Testis (tissue), 3 donors: ENCODE measurements around the gene ALX3. TPM values are rescaled to one million over a fixed set of nuclear protein-coding genes. Genes with fewer than 3 reads are reported as not detected.
A peak's percentile ranks its signal among the peaks of the same experiment; 100 is the strongest.

Experiments
- DNase-seq: peaks from one replicate; pipeline ENCODE4 v3.0.0-alpha.2; 2019
- H3K27ac ChIP-seq, 2 donors: fragments of 200-600 bp; sonication (generic); one replicate each; pipeline ENCODE4 v1.5.1; 2019
- H3K27me3 ChIP-seq: fragments of 200-600 bp; sonication (generic); one replicate; pipeline ENCODE4 v1.5.1; 2019
- H3K36me3 ChIP-seq: fragments of 200-600 bp; sonication (generic); one replicate; pipeline ENCODE4 v1.5.1; 2017; ENCODE audit warnings: low read depth; ENCODE audit errors: missing control alignments
- H3K4me1 ChIP-seq: fragments of 200-600 bp; sonication (generic); one replicate; pipeline ENCODE4 v1.5.1; 2019
- H3K4me3 ChIP-seq, 2 donors: fragments of 200-600 bp; sonication (generic); one replicate each; pipeline ENCODE4 v1.5.1; 2017 to 2019
- H3K9me3 ChIP-seq: fragments of 200-600 bp; sonication (generic); one replicate; pipeline ENCODE4 v1.5.1; 2017
- POLR2A ChIP-seq: fragments of 450-650 bp; IDR thresholded peaks from one replicate; pipeline ENCODE4 v1.6.1; 2017; ENCODE audit warnings: antibody characterized with exemption, mild to moderate bottlenecking, moderate library complexity
- WGBS, 2 donors: methylation state at CpG; one replicate each; pipeline ENCODE4 v1.1.5; 2018; 5-methylcytosine and 5-hydroxymethylcytosine counted together
- intact Hi-C: fragments of 100-400 bp; cut with DNase I; formaldehyde crosslinking; loops from one replicate; pipeline ENCODE4 v1.15.1; 2023; ENCODE audit warnings: low total_unique reads
- polyA plus RNA-seq: library from polyadenylated mRNA; stranded (reverse); fragments of 350-450 nt; fragmentation: Illumina TruSeq; extraction: RNeasy Lipid Tissue Mini Kit (QIAGEN cat#74804); gene quantifications from one replicate; pipeline ENCODE4 v1.2.3, GENCODE V29; 2014; ENCODE audit warnings: low read depth, low replicate concordance; ENCODE audit not compliant: insufficient read depth
- total RNA-seq, 2 donors: library from RNA; depleted of rRNA; stranded (reverse); fragments of >200 nt; gene quantifications; one replicate each; pipeline ENCODE4 v1.2.3, GENCODE V29; 2016
- TF ChIP-seq, protein P1 (sequence below), 3 experiments: fragments of 450-650 bp in 2 of 3; fragments of 200-600 bp in 1 of 3; sonication (generic) in 1 of 3; IDR thresholded peaks; one replicate each; pipeline ENCODE4 v1.5.1; 2016 to 2019; ENCODE audit warnings: antibody characterized with exemption in 3 of 3, mild to moderate bottlenecking in 2 of 3, moderate library complexity in 1 of 3

Gene ALX3
- total and polyA plus RNA-seq, 3 donors from 2014 or later: 0.31 to 0.79 (median 0.49) TPM

GRCh38 chr1:110107867-110108469 is 37.5 kb upstream of the ALX3 start:
- Histone ChIP-seq H3K9me3 (no peaks in the 10 kb centered on the region), H3K27ac (no peak overlapping the region), H3K36me3 (no peaks in the 10 kb centered on the region), H3K27me3 (no peaks in the 10 kb centered on the region), H3K4me1 (no peaks in the 10 kb centered on the region), H3K4me3 (no peak overlapping the region)
- intact Hi-C loops: loop anchor here (5.0 kb wide), 1 partner anchor 56 kb away; no protein-coding TSS in a partner anchor
- DNase-seq: no peak
- 57 to 58% methylated on average over 7 of the region's 7 CpGs for WGBS, 2 donors
- no peak for TF ChIP-seq POLR2A
- TF ChIP-seq, protein P1, sequence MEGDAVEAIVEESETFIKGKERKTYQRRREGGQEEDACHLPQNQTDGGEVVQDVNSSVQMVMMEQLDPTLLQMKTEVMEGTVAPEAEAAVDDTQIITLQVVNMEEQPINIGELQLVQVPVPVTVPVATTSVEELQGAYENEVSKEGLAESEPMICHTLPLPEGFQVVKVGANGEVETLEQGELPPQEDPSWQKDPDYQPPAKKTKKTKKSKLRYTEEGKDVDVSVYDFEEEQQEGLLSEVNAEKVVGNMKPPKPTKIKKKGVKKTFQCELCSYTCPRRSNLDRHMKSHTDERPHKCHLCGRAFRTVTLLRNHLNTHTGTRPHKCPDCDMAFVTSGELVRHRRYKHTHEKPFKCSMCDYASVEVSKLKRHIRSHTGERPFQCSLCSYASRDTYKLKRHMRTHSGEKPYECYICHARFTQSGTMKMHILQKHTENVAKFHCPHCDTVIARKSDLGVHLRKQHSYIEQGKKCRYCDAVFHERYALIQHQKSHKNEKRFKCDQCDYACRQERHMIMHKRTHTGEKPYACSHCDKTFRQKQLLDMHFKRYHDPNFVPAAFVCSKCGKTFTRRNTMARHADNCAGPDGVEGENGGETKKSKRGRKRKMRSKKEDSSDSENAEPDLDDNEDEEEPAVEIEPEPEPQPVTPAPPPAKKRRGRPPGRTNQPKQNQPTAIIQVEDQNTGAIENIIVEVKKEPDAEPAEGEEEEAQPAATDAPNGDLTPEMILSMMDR (IDR thresholded peaks at IDR 0.05): no peak

- Histone ChIP-seq H3K4me3 (no peak overlapping the region), H3K9me3 (no peaks in the 10 kb centered on the region), H3K36me3 (no peaks in the 10 kb centered on the region), H3K27ac (no peak overlapping the region), H3K4me1 (no peaks in the 10 kb centered on the region), H3K27me3 (no peaks in the 10 kb centered on the region)
- peak; percentile 85 for DNase-seq
- TF ChIP-seq, protein P1 (IDR thresholded peaks at IDR 0.05): peak; percentile 68 to 88 (median 82)
- no peak for TF ChIP-seq POLR2A
- intact Hi-C loops: loop anchor here (5.0 kb wide), 1 partner anchor 54 kb away; no protein-coding TSS in a partner anchor
- WGBS, 2 donors: 27 to 38% methylated on average over 6 to 8 of the region's 8 CpGs
Measured at GRCh38 chr1:110106013-110106941, 35.8 kb upstream of the ALX3 start.

DNA sequence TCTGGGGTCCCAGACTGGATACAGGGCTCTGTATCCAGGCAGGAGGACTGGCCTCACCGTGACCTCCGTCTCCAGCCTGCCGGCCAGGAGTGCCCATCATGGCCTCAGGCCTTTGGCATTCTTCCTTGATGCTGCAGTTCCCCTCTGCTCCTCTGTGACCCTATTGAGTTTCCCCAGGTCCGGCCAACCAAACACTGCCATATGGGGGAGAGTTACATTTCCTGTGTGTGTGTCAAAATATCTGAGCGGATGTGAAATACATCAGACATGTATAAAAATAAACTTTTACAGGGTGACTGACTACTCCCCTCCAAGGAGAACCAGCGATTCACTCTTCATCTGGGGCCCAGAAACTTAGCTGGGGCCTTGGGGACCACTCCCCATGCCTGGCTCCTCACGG is 31.6 kb upstream of the ALX3 start:
- no peaks in the 10 kb centered on the region for H3K9me3 ChIP-seq
- no peak for DNase-seq
- 80 to 81% methylated on average over 6 to 7 of the region's 7 CpGs for WGBS, 2 donors

GRCh38 chr1:110100335-110100734 is 29.9 kb upstream of the ALX3 start:
- intact Hi-C loops: no loop called here
- Histone ChIP-seq H3K9me3 (no peaks in the 10 kb centered on the region), H3K4me3 (no peak overlapping the region), H3K4me1 (no peaks in the 10 kb centered on the region), H3K27me3 (no peaks in the 10 kb centered on the region), H3K36me3 (no peaks in the 10 kb centered on the region), H3K27ac (no peak overlapping the region)
- TF ChIP-seq, protein P1 (IDR thresholded peaks at IDR 0.05): no peak
- TF ChIP-seq POLR2A: no peak
- WGBS, 2 donors: 80 to 82% methylated on average over 2 of the region's 2 CpGs
- DNase-seq: no peak

More for the DNA sequence above, 31.6 kb upstream of the ALX3 start:
- Histone ChIP-seq H3K36me3 (no peaks in the 10 kb centered on the region), H3K4me3 (no peak overlapping the region), H3K27me3 (no peaks in the 10 kb centered on the region), H3K27ac (no peak overlapping the region), H3K4me1 (no peaks in the 10 kb centered on the region)
- intact Hi-C loops: no loop called here
- TF ChIP-seq, protein P1 (IDR thresholded peaks at IDR 0.05): no peak
- TF ChIP-seq POLR2A: no peak
